Spinal cord (tissue), 10 donors: Measurements from ENCODE around the gene CFB. TPM values are rescaled to one million over a fixed set of nuclear protein-coding genes. Genes with fewer than 3 reads are reported as not detected.
"Not testable (repeated sequence)": the region's sequence is repeated elsewhere in the genome, so short reads cannot be mapped to it uniquely, and the experiment has no call there.

Experiments
- DNase-seq, 6 donors: peaks; one replicate each; pipeline versions ENCODE4 v3.0.0 to v3.0.0-alpha.2; 2013 to 2015; ENCODE audit warnings: low spot score in 6 of 6, low read depth in 4 of 6
- H3K27ac ChIP-seq: one replicate; pipeline ENCODE4 v1.5.1; 2013; ENCODE audit warnings: low read depth, low read length, control low read depth
- H3K27me3 ChIP-seq: one replicate; pipeline ENCODE4 v1.6.1; 2013; ENCODE audit warnings: low read length; ENCODE audit not compliant: control insufficient read depth, insufficient read depth
- H3K36me3 ChIP-seq: one replicate; pipeline ENCODE4 v1.6.1; 2013; ENCODE audit warnings: low read length; ENCODE audit not compliant: control insufficient read depth, insufficient read depth
- H3K4me1 ChIP-seq: one replicate; pipeline ENCODE4 v1.6.1; 2013; ENCODE audit warnings: low read length; ENCODE audit not compliant: control insufficient read depth, insufficient read depth
- H3K4me3 ChIP-seq: one replicate; pipeline ENCODE4 v1.5.1; 2013; ENCODE audit warnings: low read depth, low read length, control low read depth
- H3K9me3 ChIP-seq: one replicate; pipeline ENCODE4 v1.6.1; 2013; ENCODE audit warnings: low read length; ENCODE audit not compliant: control insufficient read depth, insufficient read depth
- WGBS: methylation state at CpG from one replicate; pipeline ENCODE4 v1.1.5; 2013; ENCODE audit warnings: missing lambda C conversion rate; ENCODE audit not compliant: insufficient coverage; 5-methylcytosine and 5-hydroxymethylcytosine counted together
- polyA plus RNA-seq, 2 donors: library from polyadenylated mRNA; unstranded; fragments of 120-200 nt; gene quantifications; one replicate each; pipeline ENCODE4 v1.2.1, GENCODE V29; 2013; ENCODE audit not compliant: insufficient read length in 2 of 2
- total RNA-seq, 2 donors: library from RNA; depleted of rRNA in 1 of 2; stranded (reverse); fragments of 120-200 nt in 1 of 2; fragments of >200 nt in 1 of 2; gene quantifications; one replicate each; pipeline versions ENCODE4 v1.2.3 to v1.2.4, GENCODE V29; 2013 to 2014
- donor health status: healthy.

CFB gene
- total and polyA plus RNA-seq, 4 donors: 1.6 to 21.8 (median 9.6) TPM

GRCh38 chr6:31901415-31901952 is 44.4 kb upstream of the CFB start:
- DNase-seq: peak in 3 of 6 donors; percentile 30 to 88 (median 74)
- Histone ChIP-seq H3K27me3 (no peaks in the 10 kb centered on the region), H3K36me3 (peaks cover 16% of the 10 kb centered on the region), H3K4me3 (peak overlapping the region; percentile 76), H3K9me3 (no peaks in the 10 kb centered on the region), H3K4me1 (peaks cover 38% of the 10 kb centered on the region), H3K27ac (peak overlapping the region; percentile 86)
- 0% methylated on average over 14 of the region's 45 CpGs for WGBS

GRCh38 chr6:31901953-31902643 is 43.8 kb upstream of the CFB start, which contains the start of gene ZBTB12:
TSS of gene ZBTB12 (minus strand) at chr6:31902086. CDS start at chr6:31901305, 781 bp downstream.
- H3K4me3 ChIP-seq: peak within 1 kb of the TSS; percentile 76
- H3K36me3 ChIP-seq: peaks cover 15% of the 10 kb centered on the region
- H3K4me1 ChIP-seq: peaks cover 32% of the 10 kb centered on the region
- H3K27ac ChIP-seq: peak within 1 kb of the TSS; percentile 94
- peak; percentile 96 to 100 (median 99) for DNase-seq
- H3K27me3 ChIP-seq: no peaks in the 10 kb centered on the region
- H3K9me3 ChIP-seq: no peaks in the 10 kb centered on the region
- WGBS: under 1% methylated on average over 59 of the region's 77 CpGs

- WGBS: 100% methylated on average over 1 of the region's 3 CpGs
- H3K27me3 ChIP-seq: no peaks in the 10 kb centered on the region
- H3K9me3 ChIP-seq: no peaks in the 10 kb centered on the region
- peaks cover 15% of the 10 kb centered on the region for H3K36me3 ChIP-seq
- peaks cover 24% of the 10 kb centered on the region for H3K4me1 ChIP-seq
- H3K4me3 ChIP-seq: no peak overlapping the region
- DNase-seq: no peak
- no peak overlapping the region for H3K27ac ChIP-seq
Observed at GRCh38 chr6:31903957-31904356, 41.9 kb upstream of the CFB start.

GRCh38 chr6:31905041-31905440 is 40.9 kb upstream of the CFB start:
- no peak overlapping the region for H3K4me3 ChIP-seq
- H3K9me3 ChIP-seq: no peaks in the 10 kb centered on the region
- no peak for DNase-seq
- no peak overlapping the region for H3K27ac ChIP-seq
- peaks cover 10% of the 10 kb centered on the region for H3K36me3 ChIP-seq
- WGBS: no CpG with 5 or more reads among the region's 1 CpG
- peaks cover 19% of the 10 kb centered on the region for H3K4me1 ChIP-seq
- H3K27me3 ChIP-seq: no peaks in the 10 kb centered on the region

GRCh38 chr6:31906122-31906521 is 39.8 kb upstream of the CFB start:
- no peak for DNase-seq
- Histone ChIP-seq H3K4me3 (no peak overlapping the region), H3K36me3 (peaks cover 1% of the 10 kb centered on the region), H3K27ac (no peak overlapping the region), H3K4me1 (peaks cover 10% of the 10 kb centered on the region), H3K9me3 (no peaks in the 10 kb centered on the region), H3K27me3 (no peaks in the 10 kb centered on the region)
- 13% methylated on average over 3 of the region's 4 CpGs for WGBS

- not testable (repeated sequence) for H3K4me3 ChIP-seq, H3K4me1 ChIP-seq, DNase-seq, H3K27ac ChIP-seq, H3K27me3 ChIP-seq, H3K36me3 ChIP-seq, H3K9me3 ChIP-seq
- 80% methylated on average over 6 of the region's 8 CpGs for WGBS
Observed at GRCh38 chr6:31906727-31907126, 39.2 kb upstream of the CFB start.

GRCh38 chr6:31907158-31907813 is 38.6 kb upstream of the CFB start:
- Histone ChIP-seq H3K4me1 (peaks cover 6% of the 10 kb centered on the region), H3K27ac (no peak overlapping the region), H3K9me3 (no peaks in the 10 kb centered on the region), H3K4me3 (no peak overlapping the region), H3K27me3 (no peaks in the 10 kb centered on the region), H3K36me3 (no peaks in the 10 kb centered on the region)
- no peak for DNase-seq
- 47% methylated on average over 3 of the region's 7 CpGs for WGBS

GRCh38 chr6:31908255-31908654 is 37.6 kb upstream of the CFB start:
- H3K4me3 ChIP-seq, DNase-seq, H3K9me3 ChIP-seq, H3K27ac ChIP-seq, H3K27me3 ChIP-seq, H3K36me3 ChIP-seq, H3K4me1 ChIP-seq: not testable (repeated sequence)
- no CpG with 5 or more reads among the region's 5 CpGs for WGBS

GRCh38 chr6:31908791-31909190 is 37.1 kb upstream of the CFB start:
- Histone ChIP-seq H3K27me3 (no peaks in the 10 kb centered on the region), H3K27ac (no peak overlapping the region), H3K36me3 (no peaks in the 10 kb centered on the region), H3K4me1 (no peaks in the 10 kb centered on the region), H3K4me3 (no peak overlapping the region), H3K9me3 (no peaks in the 10 kb centered on the region)
- no peak for DNase-seq
- 100% methylated on average over 2 of the region's 4 CpGs for WGBS

GRCh38 chr6:31909298-31909697 is 36.6 kb upstream of the CFB start:
- H3K27me3 ChIP-seq, H3K27ac ChIP-seq, H3K36me3 ChIP-seq, H3K4me1 ChIP-seq, DNase-seq, H3K9me3 ChIP-seq, H3K4me3 ChIP-seq: not testable (repeated sequence)
- 84% methylated on average over 6 of the region's 7 CpGs for WGBS
